ENCODE results near the gene XPA.

XPA gene

GRCh38 chr9:97632248-97632984 is 64.7 kb downstream of the XPA start:
- H2AFZ ChIP-seq (ENCODE audit: low read length), result peak overlapping the region; percentile 67
- peak overlapping the region; percentile 87 for H3K4me2 ChIP-seq (ENCODE audit: low read depth, low read length)
- H3K27ac ChIP-seq (ENCODE audit: low read length), result peak overlapping the region; percentile 97
- no peaks in the 10 kb centered on the region for H3K9me3 ChIP-seq (replicated peaks; ENCODE audit: insufficient read depth, low read length)
- H3K9ac ChIP-seq (ENCODE audit: low read length), result peak overlapping the region; percentile 91
- H3K4me3 ChIP-seq (ENCODE audit: low read length), result peak overlapping the region; percentile 93
- DNase-seq, result peak; percentile 15
- peaks cover 72% of the 10 kb centered on the region for H3K79me2 ChIP-seq (ENCODE audit: low read length)
- no peaks in the 10 kb centered on the region for H3K27me3 ChIP-seq (replicated peaks; ENCODE audit: insufficient read depth, low read length)
- no peaks in the 10 kb centered on the region; the same call in 1 of the 2 replicates for H4K20me1 ChIP-seq (ENCODE audit: insufficient read depth, low read length)
- TF ChIP-seq CTCF (IDR thresholded peaks at IDR 0.05; ENCODE audit: low read length) (no peak), EZH2 (optimal IDR thresholded peaks at IDR 0.05; ENCODE audit: low read depth, low read length) (no peak), EZH2phosphoT487 (IDR thresholded peaks at IDR 0.05; ENCODE audit: low read length) (no peak)
- H3K4me1 ChIP-seq (ENCODE audit: low read length), result peaks cover 23% of the 10 kb centered on the region
- H3F3A ChIP-seq (ENCODE audit: insufficient read depth, low read length), result peaks cover 27% of the 10 kb centered on the region
- no peaks in the 10 kb centered on the region for H3K9me2 ChIP-seq (replicated peaks; ENCODE audit: insufficient read depth, low read length)
- no peaks in the 10 kb centered on the region for H3K36me3 ChIP-seq (replicated peaks; ENCODE audit: insufficient read depth, low read length)

- Histone ChIP-seq H3K9me3 (replicated peaks; ENCODE audit: insufficient read depth, low read length) (no peaks in the 10 kb centered on the region), H3K4me1 (ENCODE audit: low read length) (peaks cover 23% of the 10 kb centered on the region), H4K20me1 (ENCODE audit: insufficient read depth, low read length) (no peaks in the 10 kb centered on the region), H2AFZ (ENCODE audit: low read length) (no peak overlapping the region), H3K27ac (ENCODE audit: low read length) (no peak overlapping the region), H3K9ac (ENCODE audit: low read length) (no peak overlapping the region), H3K79me2 (ENCODE audit: low read length) (peaks cover 62% of the 10 kb centered on the region), H3K4me3 (ENCODE audit: low read length) (no peak overlapping the region), H3K9me2 (replicated peaks; ENCODE audit: insufficient read depth, low read length) (no peaks in the 10 kb centered on the region), H3F3A (ENCODE audit: insufficient read depth, low read length) (peaks cover 27% of the 10 kb centered on the region), H3K4me2 (ENCODE audit: low read depth, low read length) (no peak overlapping the region), H3K27me3 (replicated peaks; ENCODE audit: insufficient read depth, low read length) (no peaks in the 10 kb centered on the region), H3K36me3 (replicated peaks; ENCODE audit: insufficient read depth, low read length) (no peaks in the 10 kb centered on the region)
- no peak for TF ChIP-seq EZH2 (optimal IDR thresholded peaks at IDR 0.05; ENCODE audit: low read depth, low read length)
- no peak for TF ChIP-seq CTCF (IDR thresholded peaks at IDR 0.05; ENCODE audit: low read length)
- no peak for TF ChIP-seq EZH2phosphoT487 (IDR thresholded peaks at IDR 0.05; ENCODE audit: low read length)
- no peak for DNase-seq
Observed at GRCh38 chr9:97630591-97630990, 66.5 kb downstream of the XPA start.

- H3K9me3 ChIP-seq (replicated peaks; ENCODE audit: insufficient read depth, low read length), result no peaks in the 10 kb centered on the region
- peaks cover 47% of the 10 kb centered on the region for H3K79me2 ChIP-seq (ENCODE audit: low read length)
- H3K9ac ChIP-seq (ENCODE audit: low read length), result no peak overlapping the region
- no peak for TF ChIP-seq EZH2 (optimal IDR thresholded peaks at IDR 0.05; ENCODE audit: low read depth, low read length)
- no peak for TF ChIP-seq EZH2phosphoT487 (IDR thresholded peaks at IDR 0.05; ENCODE audit: low read length)
- TF ChIP-seq CTCF (IDR thresholded peaks at IDR 0.05; ENCODE audit: low read length), result no peak
- H3K9me2 ChIP-seq (replicated peaks; ENCODE audit: insufficient read depth, low read length), result no peaks in the 10 kb centered on the region
- H3K4me3 ChIP-seq (ENCODE audit: low read length), result no peak overlapping the region
- no peaks in the 10 kb centered on the region for H3K27me3 ChIP-seq (replicated peaks; ENCODE audit: insufficient read depth, low read length)
- peaks cover 5% of the 10 kb centered on the region; the same call in 1 of the 2 replicates for H3K36me3 ChIP-seq (replicated peaks; ENCODE audit: insufficient read depth, low read length)
- H4K20me1 ChIP-seq (ENCODE audit: insufficient read depth, low read length), result no peaks in the 10 kb centered on the region
- H3K4me1 ChIP-seq (ENCODE audit: low read length), result peaks cover 16% of the 10 kb centered on the region
- H3F3A ChIP-seq (ENCODE audit: insufficient read depth, low read length), result peaks cover 23% of the 10 kb centered on the region
- H3K4me2 ChIP-seq (ENCODE audit: low read depth, low read length), result no peak overlapping the region
- no peak overlapping the region for H2AFZ ChIP-seq (ENCODE audit: low read length)
- H3K27ac ChIP-seq (ENCODE audit: low read length), result no peak overlapping the region
- DNase-seq, result no peak
Observed at GRCh38 chr9:97629156-97629555, 68.0 kb downstream of the XPA start.
